ENCODE measurements around the gene NUP62.
"Not testable (repeated sequence)": the region's sequence is repeated elsewhere in the genome, so short reads cannot be mapped to it uniquely, and the experiment has no call there.

Gene NUP62

GRCh38 chr19:49952479-49952836, 23.2 kb upstream of the NUP62 start:
- Histone ChIP-seq H3K27ac (ENCODE audit: low read depth, low read length, severe bottlenecking) (no peak overlapping the region), H3K4me3 (ENCODE audit: extremely low read depth, insufficient read depth, low read length, poor library complexity, severe bottlenecking) (no peak overlapping the region), H3K9me3 (ENCODE audit: control insufficient read depth, low read length) (no peaks in the 10 kb centered on the region), H3K36me3 (ENCODE audit: control insufficient read depth, insufficient read depth, low read length) (no peaks in the 10 kb centered on the region), H3K4me1 (ENCODE audit: control insufficient read depth, insufficient read depth, low read length, poor library complexity, severe bottlenecking) (no peaks in the 10 kb centered on the region)

- no peak overlapping the region for H3K4me3 ChIP-seq (ENCODE audit: extremely low read depth, insufficient read depth, low read length, poor library complexity, severe bottlenecking)
- no peaks in the 10 kb centered on the region for H3K36me3 ChIP-seq (ENCODE audit: control insufficient read depth, insufficient read depth, low read length)
- H3K9me3 ChIP-seq (ENCODE audit: control insufficient read depth, low read length): no peaks in the 10 kb centered on the region
- 95 to 97% methylated on average over 4 to 8 of the region's 9 CpGs for WGBS, 2 experiments (ENCODE audit: insufficient coverage in 2 of 2)
- no peaks in the 10 kb centered on the region for H3K4me1 ChIP-seq (ENCODE audit: control insufficient read depth, insufficient read depth, low read length, poor library complexity, severe bottlenecking)
- H3K27ac ChIP-seq (ENCODE audit: low read depth, low read length, severe bottlenecking): no peak overlapping the region
Measured at GRCh38 chr19:49951806-49952478, 22.6 kb upstream of the NUP62 start.

- 87 to 89% methylated on average over 12 to 13 of the region's 13 CpGs for WGBS, 2 experiments (ENCODE audit: insufficient coverage in 2 of 2)
- no peak overlapping the region for H3K4me3 ChIP-seq (ENCODE audit: extremely low read depth, insufficient read depth, low read length, poor library complexity, severe bottlenecking)
- no peaks in the 10 kb centered on the region for H3K36me3 ChIP-seq (ENCODE audit: control insufficient read depth, insufficient read depth, low read length)
- no peak overlapping the region for H3K27ac ChIP-seq (ENCODE audit: low read depth, low read length, severe bottlenecking)
- no peaks in the 10 kb centered on the region for H3K9me3 ChIP-seq (ENCODE audit: control insufficient read depth, low read length)
- H3K4me1 ChIP-seq (ENCODE audit: control insufficient read depth, insufficient read depth, low read length, poor library complexity, severe bottlenecking): no peaks in the 10 kb centered on the region
Measured at GRCh38 chr19:49950956-49951526, 21.7 kb upstream of the NUP62 start.

- 79 to 93% methylated on average over 4 of the region's 5 CpGs for WGBS, 2 experiments (ENCODE audit: insufficient coverage in 2 of 2)
- no peak overlapping the region for H3K4me3 ChIP-seq (ENCODE audit: extremely low read depth, insufficient read depth, low read length, poor library complexity, severe bottlenecking)
- H3K36me3 ChIP-seq (ENCODE audit: control insufficient read depth, insufficient read depth, low read length): no peaks in the 10 kb centered on the region
- H3K9me3 ChIP-seq (ENCODE audit: control insufficient read depth, low read length): no peaks in the 10 kb centered on the region
- no peaks in the 10 kb centered on the region for H3K4me1 ChIP-seq (ENCODE audit: control insufficient read depth, insufficient read depth, low read length, poor library complexity, severe bottlenecking)
- H3K27ac ChIP-seq (ENCODE audit: low read depth, low read length, severe bottlenecking): no peak overlapping the region
Measured at GRCh38 chr19:49950590-49950948, 21.3 kb upstream of the NUP62 start.

- Histone ChIP-seq H3K27ac (ENCODE audit: low read depth, low read length, severe bottlenecking) (no peak overlapping the region), H3K4me1 (ENCODE audit: control insufficient read depth, insufficient read depth, low read length, poor library complexity, severe bottlenecking) (no peaks in the 10 kb centered on the region), H3K9me3 (ENCODE audit: control insufficient read depth, low read length) (no peaks in the 10 kb centered on the region), H3K36me3 (ENCODE audit: control insufficient read depth, insufficient read depth, low read length) (no peaks in the 10 kb centered on the region), H3K4me3 (ENCODE audit: extremely low read depth, insufficient read depth, low read length, poor library complexity, severe bottlenecking) (no peak overlapping the region)
- 80 to 93% methylated on average over 7 to 8 of the region's 11 CpGs for WGBS, 2 experiments (ENCODE audit: insufficient coverage in 2 of 2)
Measured at GRCh38 chr19:49949742-49950589, 20.7 kb upstream of the NUP62 start.

GRCh38 chr19:49946415-49946814, 17.1 kb upstream of the NUP62 start:
- no peaks in the 10 kb centered on the region for H3K36me3 ChIP-seq (ENCODE audit: control insufficient read depth, insufficient read depth, low read length)
- H3K9me3 ChIP-seq (ENCODE audit: control insufficient read depth, low read length): no peaks in the 10 kb centered on the region
- 78 to 82% methylated on average over 8 of the region's 8 CpGs for WGBS, 2 experiments (ENCODE audit: insufficient coverage in 2 of 2)
- no peak overlapping the region for H3K4me3 ChIP-seq (ENCODE audit: extremely low read depth, insufficient read depth, low read length, poor library complexity, severe bottlenecking)
- no peaks in the 10 kb centered on the region for H3K4me1 ChIP-seq (ENCODE audit: control insufficient read depth, insufficient read depth, low read length, poor library complexity, severe bottlenecking)
- no peak overlapping the region for H3K27ac ChIP-seq (ENCODE audit: low read depth, low read length, severe bottlenecking)

GRCh38 chr19:49944567-49944966, 15.3 kb upstream of the NUP62 start:
- H3K27ac ChIP-seq (ENCODE audit: low read depth, low read length, severe bottlenecking); H3K9me3 ChIP-seq (ENCODE audit: control insufficient read depth, low read length); H3K4me3 ChIP-seq (ENCODE audit: extremely low read depth, insufficient read depth, low read length, poor library complexity, severe bottlenecking); H3K4me1 ChIP-seq (ENCODE audit: control insufficient read depth, insufficient read depth, low read length, poor library complexity, severe bottlenecking); H3K36me3 ChIP-seq (ENCODE audit: control insufficient read depth, insufficient read depth, low read length): not testable (repeated sequence)
- WGBS, 2 experiments (ENCODE audit: insufficient coverage in 2 of 2): 63% methylated on average over 1 of the region's 5 CpGs; no CpG with 5 or more reads in 1 of the 2 experiments

- WGBS, 2 experiments (ENCODE audit: insufficient coverage in 2 of 2): 92 to 100% methylated on average over 2 to 5 of the region's 5 CpGs
- no peaks in the 10 kb centered on the region for H3K4me1 ChIP-seq (ENCODE audit: control insufficient read depth, insufficient read depth, low read length, poor library complexity, severe bottlenecking)
- no peak overlapping the region for H3K27ac ChIP-seq (ENCODE audit: low read depth, low read length, severe bottlenecking)
- H3K9me3 ChIP-seq (ENCODE audit: control insufficient read depth, low read length): no peaks in the 10 kb centered on the region
- H3K4me3 ChIP-seq (ENCODE audit: extremely low read depth, insufficient read depth, low read length, poor library complexity, severe bottlenecking): no peak overlapping the region
- no peaks in the 10 kb centered on the region for H3K36me3 ChIP-seq (ENCODE audit: control insufficient read depth, insufficient read depth, low read length)
Measured at GRCh38 chr19:49940482-49940791, 11.1 kb upstream of the NUP62 start.

- H3K36me3 ChIP-seq (ENCODE audit: control insufficient read depth, insufficient read depth, low read length): no peaks in the 10 kb centered on the region
- no peak overlapping the region for H3K27ac ChIP-seq (ENCODE audit: low read depth, low read length, severe bottlenecking)
- 83 to 86% methylated on average over 7 of the region's 7 CpGs for WGBS, 2 experiments (ENCODE audit: insufficient coverage in 2 of 2)
- no peaks in the 10 kb centered on the region for H3K4me1 ChIP-seq (ENCODE audit: control insufficient read depth, insufficient read depth, low read length, poor library complexity, severe bottlenecking)
- H3K9me3 ChIP-seq (ENCODE audit: control insufficient read depth, low read length): no peaks in the 10 kb centered on the region
- H3K4me3 ChIP-seq (ENCODE audit: extremely low read depth, insufficient read depth, low read length, poor library complexity, severe bottlenecking): no peak overlapping the region
Measured at GRCh38 chr19:49939721-49940481, 10.6 kb upstream of the NUP62 start.

GRCh38 chr19:49938662-49939061, 9.4 kb upstream of the NUP62 start:
- Histone ChIP-seq H3K4me1 (ENCODE audit: control insufficient read depth, insufficient read depth, low read length, poor library complexity, severe bottlenecking) (no peaks in the 10 kb centered on the region), H3K27ac (ENCODE audit: low read depth, low read length, severe bottlenecking) (no peak overlapping the region), H3K36me3 (ENCODE audit: control insufficient read depth, insufficient read depth, low read length) (no peaks in the 10 kb centered on the region), H3K9me3 (ENCODE audit: control insufficient read depth, low read length) (no peaks in the 10 kb centered on the region), H3K4me3 (ENCODE audit: extremely low read depth, insufficient read depth, low read length, poor library complexity, severe bottlenecking) (no peak overlapping the region)
- WGBS, 2 experiments (ENCODE audit: insufficient coverage in 2 of 2): 80 to 84% methylated on average over 2 to 4 of the region's 4 CpGs
